H9 (cell line): ENCODE data around the gene YJU2. TPM values are rescaled to one million over a fixed set of nuclear protein-coding genes. Genes with fewer than 3 reads are reported as not detected.

ENCODE experiments used
- DNase-seq: peaks from one replicate; pipeline ENCODE4 v3.0.0-alpha.2; 2017
- H2AFZ ChIP-seq: one replicate; pipeline ENCODE4 v1.6.1; 2013; ENCODE audit warnings: mild to moderate bottlenecking, low read length, control low read depth, moderate library complexity
- H2AK5ac ChIP-seq: 2 replicates; pipeline ENCODE4 v1.6.1; 2013; ENCODE audit warnings: low read length, control low read depth, mixed read lengths; ENCODE audit not compliant: insufficient read length
- H2BK120ac ChIP-seq: one replicate; pipeline ENCODE4 v1.6.1; 2013; ENCODE audit warnings: low read depth, mild to moderate bottlenecking, low read length, control low read depth, inconsistent platforms; ENCODE audit not compliant: poor library complexity, severe bottlenecking
- H2BK12ac ChIP-seq: 2 replicates; pipeline ENCODE4 v1.6.1; 2013; ENCODE audit warnings: low read length, control low read depth, mixed read lengths, low read depth; ENCODE audit not compliant: insufficient read length
- H2BK15ac ChIP-seq: 2 replicates; pipeline ENCODE4 v1.6.1; 2013; ENCODE audit warnings: low read depth, low read length, control low read depth
- H2BK20ac ChIP-seq: one replicate; pipeline ENCODE4 v1.6.1; 2013; ENCODE audit warnings: low read depth, mild to moderate bottlenecking, low read length, control low read depth, inconsistent platforms; ENCODE audit not compliant: poor library complexity, severe bottlenecking
- H2BK5ac ChIP-seq: 2 replicates; pipeline ENCODE4 v1.6.1; 2013; ENCODE audit warnings: low read length, control low read depth, mixed read lengths; ENCODE audit not compliant: insufficient read length
- H3K14ac ChIP-seq: 2 replicates; pipeline ENCODE4 v1.6.1; 2013; ENCODE audit warnings: low read length, control low read depth; ENCODE audit not compliant: insufficient read depth
- H3K18ac ChIP-seq: 2 replicates; pipeline ENCODE4 v1.6.1; 2013; ENCODE audit warnings: low read depth, mild to moderate bottlenecking, mixed read lengths, low read length, control low read depth; ENCODE audit not compliant: insufficient read length
- H3K23ac ChIP-seq: 2 replicates; pipeline ENCODE4 v1.6.1; 2013; ENCODE audit warnings: low read length, control low read depth, mixed read lengths, low read depth; ENCODE audit not compliant: insufficient read length
- H3K23me2 ChIP-seq: 2 replicates; pipeline ENCODE4 v1.6.1; 2013; ENCODE audit warnings: low read depth, mild to moderate bottlenecking, mixed read lengths, low read length, control low read depth; ENCODE audit not compliant: insufficient read length, poor library complexity, severe bottlenecking
- H3K27ac ChIP-seq: 2 replicates; pipeline ENCODE4 v1.5.1; 2013; ENCODE audit warnings: low read length, control low read depth, mixed read lengths, low read depth; ENCODE audit not compliant: insufficient read length
- H3K27me3 ChIP-seq: 2 replicates; pipeline ENCODE4 v1.6.1; 2013; ENCODE audit warnings: low read length, control low read depth, inconsistent platforms; ENCODE audit not compliant: insufficient read depth
- H3K4ac ChIP-seq: 2 replicates; pipeline ENCODE4 v1.6.1; 2013; ENCODE audit warnings: low read depth, mild to moderate bottlenecking, control low read depth, inconsistent platforms, low read length, moderate library complexity
- H3K4me1 ChIP-seq: 2 replicates; pipeline ENCODE4 v1.6.1; 2013; ENCODE audit warnings: low read length, control low read depth, inconsistent platforms; ENCODE audit not compliant: insufficient read depth
- H3K4me2 ChIP-seq: 2 replicates; pipeline ENCODE4 v1.6.1; 2013; ENCODE audit warnings: low read length, control low read depth, mixed read lengths; ENCODE audit not compliant: insufficient read length, insufficient read depth
- H3K56ac ChIP-seq: 2 replicates; pipeline ENCODE4 v1.6.1; 2013; ENCODE audit warnings: low read depth, mild to moderate bottlenecking, mixed read lengths, low read length, control low read depth; ENCODE audit not compliant: insufficient read length
- H3K79me1 ChIP-seq: 2 replicates; pipeline ENCODE4 v1.6.1; 2013; ENCODE audit warnings: low read depth, mild to moderate bottlenecking, moderate library complexity, low read length, control low read depth, inconsistent platforms; ENCODE audit not compliant: insufficient read depth, poor library complexity, severe bottlenecking
- H3K79me2 ChIP-seq: 2 replicates; pipeline ENCODE4 v1.6.1; 2013; ENCODE audit warnings: low read length, control low read depth, inconsistent platforms; ENCODE audit not compliant: insufficient read depth
- H3K9ac ChIP-seq: 2 replicates; pipeline ENCODE4 v1.6.1; 2013; ENCODE audit warnings: low read length, control low read depth, mixed read lengths; ENCODE audit not compliant: insufficient read length; ENCODE audit errors: extremely low read depth
- H3K9me3 ChIP-seq: one replicate; pipeline ENCODE4 v1.6.1; 2013; ENCODE audit warnings: low read depth, low read length, inconsistent platforms; ENCODE audit not compliant: control insufficient read depth
- H3T11ph ChIP-seq: one replicate; pipeline ENCODE4 v1.6.1; 2013; ENCODE audit warnings: mild to moderate bottlenecking, low read length, control low read depth, inconsistent platforms
- H4K20me1 ChIP-seq: one replicate; pipeline ENCODE4 v1.6.1; 2013; ENCODE audit not compliant: control insufficient read depth, insufficient read length, insufficient read depth
- H4K5ac ChIP-seq: 2 replicates; pipeline ENCODE4 v1.6.1; 2013; ENCODE audit warnings: low read depth, mild to moderate bottlenecking, mixed read lengths, low read length, control low read depth; ENCODE audit not compliant: insufficient read length
- H4K8ac ChIP-seq: replicated peaks from 2 replicates; pipeline ENCODE4 v1.6.1; 2013; ENCODE audit warnings: low read length, control low read depth, mixed read lengths, low read depth; ENCODE audit not compliant: insufficient read length
- H4K91ac ChIP-seq: 2 replicates; pipeline ENCODE4 v1.6.1; 2013; ENCODE audit warnings: low read depth, mild to moderate bottlenecking, moderate library complexity, mixed read lengths, low read length, control low read depth; ENCODE audit not compliant: insufficient read length
- H3K27ac Mint-ChIP-seq, 3 experiments: 2 replicates in 2 of 3; 3 replicates in 1 of 3; pipeline ENCODE4 v1.8.0; 2020 to 2021; ENCODE audit warnings: mixed read lengths in 3 of 3, mild to moderate bottlenecking in 1 of 3, moderate library complexity in 1 of 3
- H3K27me3 Mint-ChIP-seq: 2 replicates; pipeline ENCODE4 v1.8.0; 2021; ENCODE audit warnings: low read depth, mild to moderate bottlenecking, moderate library complexity, mixed read lengths
- H3K36me3 Mint-ChIP-seq, 3 experiments: 2 replicates in 2 of 3; 3 replicates in 1 of 3; pipeline ENCODE4 v1.8.0; 2020 to 2021; ENCODE audit warnings: low read depth in 3 of 3, mixed read lengths in 3 of 3; ENCODE audit not compliant: insufficient read depth in 1 of 3
- H3K4me1 Mint-ChIP-seq, 2 experiments: 2 replicates each; pipeline ENCODE4 v1.8.0; 2020; ENCODE audit warnings: mixed read lengths in 2 of 2
- H3K4me3 Mint-ChIP-seq, 2 experiments: 2 replicates in 1 of 2; 3 replicates in 1 of 2; pipeline ENCODE4 v1.8.0; 2020 to 2021; ENCODE audit warnings: mild to moderate bottlenecking in 2 of 2, mixed read lengths in 2 of 2, moderate library complexity in 1 of 2
- H3K9me3 Mint-ChIP-seq, 2 experiments: 2 replicates in 1 of 2; 3 replicates in 1 of 2; pipeline ENCODE4 v1.8.0; 2020; ENCODE audit warnings: mild to moderate bottlenecking in 2 of 2, mixed read lengths in 2 of 2, moderate library complexity in 1 of 2
- WGBS: extraction: QIAGEN DNeasy Blood & Tissue Kit; methylation state at CpG from one replicate; pipeline ENCODE4 v1.1.7; 2013; ENCODE audit warnings: missing lambda C conversion rate, low lambda C conversion rate, mixed read lengths; ENCODE audit not compliant: insufficient read length; ENCODE audit errors: extremely low coverage; 5-methylcytosine and 5-hydroxymethylcytosine counted together
- total RNA-seq: library from RNA; stranded (reverse); gene quantifications from 2 replicates; pipeline ENCODE4 v1.2.1, GENCODE V29; 2021
- TF ChIP-seq, protein P1 (sequence below): fragments of 200-600 bp; sonication (generic); conservative IDR thresholded peaks from 3 replicates; pipeline ENCODE4 v1.8.0; 2021; ENCODE audit warnings: antibody characterized with exemption, mild to moderate bottlenecking

YJU2 gene
- total RNA-seq, 1 experiment from 2014 or later = 31.0 TPM

DNA sequence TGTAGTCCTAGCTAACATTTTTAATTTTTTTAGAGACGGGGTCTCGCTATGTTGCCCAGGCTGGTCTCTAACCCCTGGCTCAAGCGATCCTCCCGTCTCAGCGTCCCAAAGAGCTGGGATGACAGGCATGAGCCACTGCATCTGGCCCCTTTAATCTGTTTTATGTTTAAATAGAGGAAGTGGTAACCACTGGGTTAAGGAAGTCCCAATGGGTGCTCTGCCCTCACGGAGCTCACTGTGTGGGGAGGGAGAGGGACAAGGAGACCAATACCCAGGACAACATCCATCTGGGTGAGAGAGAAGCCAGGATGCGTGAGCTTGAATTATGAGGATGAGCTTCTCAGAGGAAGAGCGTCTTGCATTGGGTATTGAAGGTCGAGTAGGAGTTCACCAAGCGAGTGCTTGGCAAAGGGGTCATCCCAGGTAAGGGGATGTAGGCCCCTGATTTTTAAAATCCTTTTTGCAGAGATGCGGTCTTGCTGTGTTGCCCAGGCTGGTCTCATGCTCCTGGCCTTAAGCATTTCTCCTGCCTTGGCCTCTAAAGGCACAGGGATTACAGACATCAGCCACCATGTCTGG is 13.8 kb downstream of the YJU2 start:
- no peak overlapping the region for H3K9ac ChIP-seq
- no peak overlapping the region for H3K56ac ChIP-seq
- no peak overlapping the region for H2BK5ac ChIP-seq
- H3K14ac ChIP-seq = no peak overlapping the region
- no peak overlapping the region for H2AK5ac ChIP-seq
- peaks cover 8% of the 10 kb centered on the region for H3K9me3 ChIP-seq
- H3K23ac ChIP-seq = no peak overlapping the region
- no peaks in the 10 kb centered on the region for H3K4me1 ChIP-seq
- no peak overlapping the region for H3K27ac ChIP-seq
- H3K79me1 ChIP-seq = no peaks in the 10 kb centered on the region
- no peaks in the 10 kb centered on the region for H3K27me3 Mint-ChIP-seq
- H3K9me3 Mint-ChIP-seq = peaks cover 8 to 12% of the 10 kb centered on the region in 2 experiments; a peak in 4 of 5 replicates
- no peak overlapping the region for H2BK12ac ChIP-seq
- TF ChIP-seq, protein P1, sequence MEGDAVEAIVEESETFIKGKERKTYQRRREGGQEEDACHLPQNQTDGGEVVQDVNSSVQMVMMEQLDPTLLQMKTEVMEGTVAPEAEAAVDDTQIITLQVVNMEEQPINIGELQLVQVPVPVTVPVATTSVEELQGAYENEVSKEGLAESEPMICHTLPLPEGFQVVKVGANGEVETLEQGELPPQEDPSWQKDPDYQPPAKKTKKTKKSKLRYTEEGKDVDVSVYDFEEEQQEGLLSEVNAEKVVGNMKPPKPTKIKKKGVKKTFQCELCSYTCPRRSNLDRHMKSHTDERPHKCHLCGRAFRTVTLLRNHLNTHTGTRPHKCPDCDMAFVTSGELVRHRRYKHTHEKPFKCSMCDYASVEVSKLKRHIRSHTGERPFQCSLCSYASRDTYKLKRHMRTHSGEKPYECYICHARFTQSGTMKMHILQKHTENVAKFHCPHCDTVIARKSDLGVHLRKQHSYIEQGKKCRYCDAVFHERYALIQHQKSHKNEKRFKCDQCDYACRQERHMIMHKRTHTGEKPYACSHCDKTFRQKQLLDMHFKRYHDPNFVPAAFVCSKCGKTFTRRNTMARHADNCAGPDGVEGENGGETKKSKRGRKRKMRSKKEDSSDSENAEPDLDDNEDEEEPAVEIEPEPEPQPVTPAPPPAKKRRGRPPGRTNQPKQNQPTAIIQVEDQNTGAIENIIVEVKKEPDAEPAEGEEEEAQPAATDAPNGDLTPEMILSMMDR = no peak
- H3K4ac ChIP-seq = no peak overlapping the region
- H3T11ph ChIP-seq = no peak overlapping the region
- DNase-seq = no peak
- H2AFZ ChIP-seq = no peak overlapping the region
- H3K36me3 Mint-ChIP-seq = peaks cover 20 to 67% (median 50%) of the 10 kb centered on the region in 3 experiments
- H3K4me3 Mint-ChIP-seq = no peak overlapping the region
- H3K23me2 ChIP-seq = no peaks in the 10 kb centered on the region
- no peak overlapping the region for H2BK120ac ChIP-seq
- no CpG with 5 or more reads among the region's 11 CpGs for WGBS
- no peaks in the 10 kb centered on the region for H3K79me2 ChIP-seq
- no peak overlapping the region for H3K18ac ChIP-seq
- H4K91ac ChIP-seq = no peak overlapping the region
- no peak overlapping the region for H4K8ac ChIP-seq
- H3K4me1 Mint-ChIP-seq = no peaks in the 10 kb centered on the region
- no peaks in the 10 kb centered on the region for H3K27me3 ChIP-seq
- H2BK20ac ChIP-seq = no peak overlapping the region
- H4K20me1 ChIP-seq = no peaks in the 10 kb centered on the region
- H4K5ac ChIP-seq = no peak overlapping the region
- H3K4me2 ChIP-seq = no peak overlapping the region
- H3K27ac Mint-ChIP-seq = peak overlapping the region in 1 of 3 experiments; percentile 89; a peak in 2 of 7 replicates
- H2BK15ac ChIP-seq = no peak overlapping the region
